ENCODE measurements around the gene ATP4B. TPM values are rescaled to one million over a fixed set of nuclear protein-coding genes. Genes with fewer than 3 reads are reported as not detected.

Gene ATP4B
- total RNA-seq, 1 donor: not detected

DNA sequence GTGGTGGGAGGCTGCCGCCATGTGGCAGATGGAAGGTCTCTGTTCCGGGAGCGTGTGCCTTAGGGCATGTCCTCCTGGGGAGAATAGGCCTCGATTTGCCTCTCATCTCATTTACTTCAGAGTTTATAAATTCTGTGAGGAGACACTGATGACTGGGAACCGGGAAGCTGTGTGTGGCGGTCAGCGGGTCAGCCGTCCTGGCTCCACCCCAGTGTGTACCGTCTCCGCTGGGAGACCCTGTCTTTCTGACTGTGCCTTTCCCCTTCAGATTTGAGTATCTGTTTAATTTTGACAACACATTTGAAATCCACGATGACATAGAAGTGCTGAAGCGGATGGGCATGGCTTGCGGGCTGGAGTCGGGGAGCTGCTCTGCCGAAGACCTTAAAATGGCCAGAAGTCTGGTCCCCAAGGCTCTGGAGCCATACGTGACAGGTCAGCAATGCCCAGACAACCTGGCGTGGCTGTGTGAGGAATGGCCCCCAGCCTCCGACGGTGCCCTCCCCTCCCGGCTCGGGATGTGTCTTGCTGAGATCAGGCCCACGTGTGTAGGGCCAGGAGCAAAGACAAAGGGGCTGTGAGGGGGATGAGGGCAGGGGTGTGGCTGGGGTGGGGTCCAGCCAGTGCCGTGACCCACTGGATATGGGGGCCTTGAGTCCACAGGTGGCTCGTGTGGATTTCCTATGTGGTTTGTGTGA, 21.6 kb downstream of the ATP4B start:
- no peak overlapping the region for H3K4me3 ChIP-seq (ENCODE audit: low read depth, low read length)
- TF ChIP-seq, protein P1, sequence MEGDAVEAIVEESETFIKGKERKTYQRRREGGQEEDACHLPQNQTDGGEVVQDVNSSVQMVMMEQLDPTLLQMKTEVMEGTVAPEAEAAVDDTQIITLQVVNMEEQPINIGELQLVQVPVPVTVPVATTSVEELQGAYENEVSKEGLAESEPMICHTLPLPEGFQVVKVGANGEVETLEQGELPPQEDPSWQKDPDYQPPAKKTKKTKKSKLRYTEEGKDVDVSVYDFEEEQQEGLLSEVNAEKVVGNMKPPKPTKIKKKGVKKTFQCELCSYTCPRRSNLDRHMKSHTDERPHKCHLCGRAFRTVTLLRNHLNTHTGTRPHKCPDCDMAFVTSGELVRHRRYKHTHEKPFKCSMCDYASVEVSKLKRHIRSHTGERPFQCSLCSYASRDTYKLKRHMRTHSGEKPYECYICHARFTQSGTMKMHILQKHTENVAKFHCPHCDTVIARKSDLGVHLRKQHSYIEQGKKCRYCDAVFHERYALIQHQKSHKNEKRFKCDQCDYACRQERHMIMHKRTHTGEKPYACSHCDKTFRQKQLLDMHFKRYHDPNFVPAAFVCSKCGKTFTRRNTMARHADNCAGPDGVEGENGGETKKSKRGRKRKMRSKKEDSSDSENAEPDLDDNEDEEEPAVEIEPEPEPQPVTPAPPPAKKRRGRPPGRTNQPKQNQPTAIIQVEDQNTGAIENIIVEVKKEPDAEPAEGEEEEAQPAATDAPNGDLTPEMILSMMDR (IDR thresholded peaks at IDR 0.05; ENCODE audit: insufficient read depth, low read length): no peak
- DNase-seq (ENCODE audit: low read depth): no peak

DNA sequence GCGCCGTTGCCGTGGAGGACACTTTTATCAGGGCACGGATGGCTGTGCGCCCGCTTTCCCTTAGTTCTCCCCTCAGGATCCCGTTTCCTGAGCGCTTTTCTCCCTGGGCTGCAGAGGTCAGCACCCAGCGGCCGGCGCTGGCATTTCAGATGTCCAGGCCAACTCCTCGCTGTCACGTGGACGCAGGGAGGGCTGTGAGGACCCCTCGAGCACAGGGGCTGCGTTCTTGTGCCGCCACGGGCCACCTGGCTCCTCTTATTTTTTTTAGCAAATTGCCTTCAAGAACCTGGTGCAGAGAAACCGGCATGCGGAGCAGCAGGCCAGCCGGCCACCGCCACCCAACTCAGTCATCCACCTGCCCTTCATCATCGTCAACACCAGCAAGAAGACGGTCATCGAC, 22.3 kb downstream of the ATP4B start:
- H3K4me3 ChIP-seq (ENCODE audit: low read depth, low read length): no peak overlapping the region
- TF ChIP-seq, protein P1 (IDR thresholded peaks at IDR 0.05; ENCODE audit: insufficient read depth, low read length): no peak
- no peak for DNase-seq (ENCODE audit: low read depth)

DNA sequence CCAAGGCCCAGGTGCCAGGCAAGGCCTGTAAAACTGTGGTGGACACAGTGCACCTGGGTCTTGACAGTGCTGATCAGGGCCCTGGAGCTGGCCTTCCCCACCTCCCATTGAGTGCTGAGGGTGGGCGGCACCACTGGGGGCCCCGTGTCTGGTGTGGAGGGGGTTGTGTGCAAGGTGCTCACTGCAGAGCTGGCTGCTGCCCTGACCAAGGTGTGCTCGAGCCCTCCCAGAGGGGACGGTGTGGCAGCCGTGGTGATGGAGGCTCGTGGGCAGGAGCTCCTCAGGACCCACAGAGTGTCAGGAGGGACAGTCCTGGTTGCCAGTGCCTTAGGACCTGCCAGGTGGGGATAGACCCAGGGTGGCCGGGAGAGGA, 23.0 kb downstream of the ATP4B start:
- TF ChIP-seq, protein P1 (IDR thresholded peaks at IDR 0.05; ENCODE audit: insufficient read depth, low read length): no peak
- H3K4me3 ChIP-seq (ENCODE audit: low read depth, low read length): no peak overlapping the region
- DNase-seq (ENCODE audit: low read depth): no peak

DNA sequence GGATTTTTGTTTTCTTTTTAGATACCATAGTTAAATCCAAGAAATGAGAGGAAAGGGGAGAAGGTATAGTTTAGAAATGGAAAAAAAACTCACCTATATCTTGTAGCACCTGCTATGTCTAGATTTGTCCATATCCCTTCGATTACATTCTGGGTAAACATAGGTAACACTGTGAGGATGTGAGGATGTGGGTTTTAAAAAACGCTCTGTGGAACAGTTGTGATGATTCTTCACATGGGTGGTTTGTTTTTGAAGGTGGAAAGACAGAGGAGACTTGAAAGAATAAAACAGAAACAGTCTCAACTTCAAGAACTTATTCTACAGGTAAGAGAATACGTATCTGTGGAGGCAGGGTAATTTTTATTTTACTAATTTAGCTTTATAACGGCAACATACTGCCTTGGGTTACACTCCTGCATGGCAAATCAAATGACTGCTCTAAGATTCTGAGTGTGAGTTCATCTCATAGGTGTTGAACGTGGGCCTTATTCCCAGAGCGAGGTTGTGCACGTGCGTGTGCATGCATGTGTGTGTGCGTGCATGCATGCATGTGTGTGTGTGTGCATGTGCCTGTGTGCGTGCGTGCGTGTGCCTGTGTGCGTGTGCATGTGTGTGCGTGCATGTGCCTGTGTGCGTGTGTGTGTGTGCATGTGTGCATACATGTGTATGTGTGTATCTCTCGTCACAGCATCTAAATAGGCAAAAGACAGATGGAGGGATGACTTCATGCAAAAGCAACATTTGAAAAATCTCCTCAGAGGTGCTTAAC, 23.5 kb downstream of the ATP4B start:
- no peak for DNase-seq (ENCODE audit: low read depth)
- TF ChIP-seq, protein P1 (IDR thresholded peaks at IDR 0.05; ENCODE audit: insufficient read depth, low read length): no peak

DNA sequence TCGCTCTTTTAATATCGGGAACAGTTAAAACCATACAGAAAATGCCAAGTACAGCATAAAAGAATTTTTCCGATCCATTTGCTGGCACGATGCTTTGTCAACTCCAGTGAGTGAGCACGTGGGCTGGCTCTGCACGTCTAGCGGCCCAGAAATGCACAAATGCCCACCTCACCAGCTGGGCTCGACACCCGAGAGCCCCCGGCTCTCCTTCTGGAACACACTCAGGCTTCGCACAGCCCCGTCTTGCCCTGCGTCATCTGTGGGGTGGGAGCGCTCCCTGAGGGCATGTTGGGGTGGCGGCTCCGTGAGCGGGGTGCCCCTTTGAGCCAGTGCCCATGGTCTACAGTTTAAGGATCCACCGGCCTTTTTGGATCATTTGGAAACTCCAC, 24.5 kb downstream of the ATP4B start:
- TF ChIP-seq, protein P1 (IDR thresholded peaks at IDR 0.05; ENCODE audit: insufficient read depth, low read length): no peak
- DNase-seq (ENCODE audit: low read depth): no peak
- H3K4me3 ChIP-seq (ENCODE audit: low read depth, low read length): no peak overlapping the region

More for the DNA sequence above, 23.5 kb downstream of the ATP4B start:
- H3K4me3 ChIP-seq (ENCODE audit: low read depth, low read length): no peak overlapping the region

DNA sequence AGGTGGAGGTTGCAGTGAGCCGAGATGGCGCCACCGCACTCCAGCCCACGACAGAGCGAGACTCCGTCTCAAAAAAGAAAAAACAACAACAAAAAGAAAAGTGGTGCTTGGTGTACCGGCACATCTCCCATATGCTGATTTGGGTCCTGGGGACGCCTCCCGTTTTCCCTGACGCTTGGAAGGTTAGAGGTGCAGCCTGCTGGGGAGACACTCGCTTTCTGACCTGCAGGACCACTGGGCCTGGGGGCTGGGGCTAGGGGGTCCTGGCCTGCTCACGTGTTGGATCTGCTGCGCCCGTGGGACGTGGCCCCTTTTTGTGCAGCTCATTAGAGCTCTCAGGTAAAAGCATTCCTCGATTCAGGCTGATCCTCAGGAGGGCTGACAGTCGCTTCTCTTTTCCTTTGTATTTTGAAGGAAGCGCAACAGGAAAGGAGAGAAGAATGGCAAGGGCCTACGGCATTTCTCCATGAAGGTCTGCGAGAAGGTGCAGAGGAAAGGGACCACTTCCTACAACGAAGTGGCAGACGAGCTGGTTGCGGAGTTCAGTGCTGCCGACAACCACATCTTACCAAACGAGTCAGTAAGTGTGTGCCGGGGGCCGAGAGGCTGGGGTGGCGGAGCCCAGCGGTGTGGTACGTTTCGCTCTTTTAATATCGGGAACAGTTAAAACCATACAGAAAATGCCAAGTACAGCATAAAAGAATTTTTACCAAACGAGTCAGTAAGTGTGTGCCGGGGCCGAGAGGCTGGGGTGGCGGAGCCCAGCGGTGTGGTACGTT, 25.1 kb downstream of the ATP4B start:
- TF ChIP-seq, protein P1 (IDR thresholded peaks at IDR 0.05; ENCODE audit: insufficient read depth, low read length): no peak
- DNase-seq (ENCODE audit: low read depth): no peak
- no peak overlapping the region for H3K4me3 ChIP-seq (ENCODE audit: low read depth, low read length)

All from fibroblast of the aortic adventitia (primary cell).